Measurements from ENCODE around the gene ETV5.

GRCh38 chr3:186128158-186128557, 19.3 kb upstream of the ETV5 start:
- TF ChIP-seq POLR2A (IDR thresholded peaks at IDR 0.05) (no peak), CTCF (IDR thresholded peaks at IDR 0.05) (no peak), EP300 (IDR thresholded peaks at IDR 0.05) (no peak)
